Glomerular visceral epithelial cell (primary cell): ENCODE data around the gene HAUS3.
"Not testable (repeated sequence)": the region's sequence is repeated elsewhere in the genome, so short reads cannot be mapped to it uniquely, and the experiment has no call there.

Experiments used
- DNase-seq: peaks from one replicate; pipeline ENCODE4 v3.0.0-alpha.2; 2016; ENCODE audit errors: extremely low spot score

HAUS3 gene

DNA sequence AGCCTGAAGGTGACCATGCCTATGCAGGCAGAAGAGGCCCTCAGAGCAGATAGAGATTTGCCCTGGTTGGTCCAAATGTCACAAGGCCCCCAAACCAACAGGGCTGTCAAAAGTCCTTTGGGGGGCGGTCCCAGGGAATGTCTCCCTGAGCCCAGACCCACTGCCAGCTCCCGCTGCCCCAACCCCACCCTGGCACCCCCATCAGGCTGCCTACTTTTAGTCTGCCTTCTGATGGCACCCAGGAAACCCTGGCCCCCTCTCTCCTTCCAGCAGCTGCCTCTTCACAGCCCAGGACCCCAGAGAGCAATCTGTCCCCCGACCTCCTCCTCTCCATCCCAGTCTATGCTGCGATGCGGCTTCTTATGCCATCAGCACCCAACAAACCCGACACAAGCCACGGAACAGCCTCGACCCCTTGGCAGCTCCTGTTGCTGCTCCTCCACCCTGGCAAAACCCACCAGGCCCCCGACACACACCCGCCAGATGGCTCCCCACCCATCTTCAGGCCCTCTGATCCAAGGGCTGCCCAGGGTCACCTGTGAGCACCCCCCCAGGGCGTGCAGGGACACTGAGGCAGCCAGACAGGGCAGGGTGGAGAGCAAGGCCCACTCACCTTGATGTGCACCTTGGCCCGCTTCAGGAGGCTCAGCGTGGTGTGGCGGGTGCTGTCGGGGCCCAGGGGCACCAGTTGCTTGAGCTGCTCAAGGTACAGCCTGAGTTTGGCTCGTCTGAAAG lies 10.0 kb upstream of the HAUS3 start:
- DNase-seq, result no peak

- no peak for DNase-seq
Measured at GRCh38 chr4:2251073-2251794, 9.3 kb upstream of the HAUS3 start.

DNA sequence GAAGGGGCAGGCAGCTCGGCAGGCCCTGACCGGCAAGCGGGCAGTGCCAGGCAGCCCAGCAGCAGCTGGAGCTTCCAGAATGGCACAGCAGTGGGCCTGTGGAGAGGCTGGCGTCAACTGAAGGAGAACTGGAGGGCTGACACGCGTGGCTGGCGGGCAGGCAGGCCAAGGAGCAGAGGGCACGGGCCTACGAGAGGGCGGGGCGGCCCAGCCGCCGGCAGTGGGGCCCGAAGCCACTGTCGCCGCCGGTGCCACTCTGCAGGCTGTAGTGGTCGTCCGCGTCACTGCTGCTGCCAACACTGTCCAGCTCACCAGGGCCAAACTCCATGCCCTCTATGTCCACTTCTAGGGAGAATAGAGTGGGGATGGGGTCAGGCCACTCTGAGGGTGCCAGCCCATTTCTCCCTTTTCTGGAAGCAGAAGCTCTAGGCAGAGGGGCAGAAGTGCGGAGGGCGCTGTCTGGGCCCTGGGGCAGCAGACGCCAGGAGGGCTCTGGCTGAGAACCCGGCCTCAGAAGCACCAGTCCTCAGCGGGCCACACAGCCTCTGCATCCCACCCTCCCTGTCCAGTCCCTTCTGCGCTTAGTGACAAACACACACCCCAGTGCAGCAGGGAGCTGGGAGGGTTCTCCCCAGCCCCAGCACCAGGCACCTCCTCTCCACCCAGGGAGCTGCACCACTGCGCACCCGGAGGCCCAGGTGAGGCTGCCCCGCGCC lies 8.6 kb upstream of the HAUS3 start:
- no peak for DNase-seq

- DNase-seq, result no peak
Measured at GRCh38 chr4:2249526-2250356, 7.8 kb upstream of the HAUS3 start.

DNA sequence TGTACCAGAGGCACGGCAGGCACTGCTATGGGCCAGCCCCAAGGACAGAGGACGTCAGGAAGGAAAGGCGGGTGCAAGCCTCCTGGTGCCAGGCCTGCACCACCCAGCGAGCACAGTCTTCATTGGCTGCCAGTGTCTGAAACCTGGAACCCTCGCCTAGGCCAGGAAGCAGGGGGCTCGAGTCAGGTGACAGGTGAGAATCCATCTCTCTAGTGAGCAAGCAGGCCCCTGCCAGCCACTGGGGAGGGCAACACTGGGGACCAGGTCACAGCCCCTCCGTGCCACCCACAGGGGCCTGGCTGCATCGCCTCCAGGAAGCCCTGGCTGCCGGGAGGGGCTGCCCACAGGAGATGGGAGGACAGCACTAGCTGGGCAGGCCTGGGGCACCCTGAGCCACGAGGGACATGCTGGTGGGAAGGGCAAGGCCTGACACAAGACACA lies 6.9 kb upstream of the HAUS3 start:
- DNase-seq, result no peak

- no peak for DNase-seq
Measured at GRCh38 chr4:2248044-2248780, 6.3 kb upstream of the HAUS3 start.

GRCh38 chr4:2247128-2248043 lies 5.5 kb upstream of the HAUS3 start:
- DNase-seq, result no peak

DNA sequence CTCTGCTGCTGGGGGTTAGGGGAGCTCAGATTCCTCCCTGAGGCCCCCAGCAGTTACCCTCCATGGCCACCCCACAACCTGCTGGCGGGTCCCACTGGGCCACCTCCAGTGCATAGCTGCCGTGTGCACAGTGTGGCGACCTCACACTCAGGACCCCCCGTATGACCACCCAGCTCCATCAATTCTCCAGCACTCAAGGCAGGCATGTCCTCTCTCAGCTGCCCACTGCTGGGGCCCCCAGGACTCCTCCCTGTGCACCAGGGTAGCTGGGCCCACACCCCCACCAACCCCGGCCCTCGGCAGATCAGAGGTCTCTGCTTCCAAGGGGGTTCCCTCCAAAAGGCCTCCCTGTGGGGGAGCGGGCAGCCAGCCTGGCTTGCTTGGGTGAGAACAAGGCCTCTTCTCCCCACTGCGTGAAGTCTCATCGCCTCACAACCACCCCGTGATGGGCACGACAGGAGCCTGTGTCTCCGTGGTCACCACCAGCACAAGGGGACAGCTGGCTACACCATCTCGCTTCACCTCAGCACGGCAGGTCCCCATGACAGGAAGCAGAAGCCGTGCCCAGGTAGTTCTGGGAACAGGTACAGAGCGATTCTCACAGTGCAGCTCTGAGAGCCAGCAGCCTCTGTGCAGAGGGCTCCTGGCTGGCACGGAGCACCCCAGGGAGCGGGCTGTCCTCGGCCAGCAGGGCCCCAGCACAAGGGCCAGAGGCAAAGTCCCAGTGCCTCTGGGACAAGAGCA lies 4.6 kb upstream of the HAUS3 start:
- DNase-seq, result no peak

DNA sequence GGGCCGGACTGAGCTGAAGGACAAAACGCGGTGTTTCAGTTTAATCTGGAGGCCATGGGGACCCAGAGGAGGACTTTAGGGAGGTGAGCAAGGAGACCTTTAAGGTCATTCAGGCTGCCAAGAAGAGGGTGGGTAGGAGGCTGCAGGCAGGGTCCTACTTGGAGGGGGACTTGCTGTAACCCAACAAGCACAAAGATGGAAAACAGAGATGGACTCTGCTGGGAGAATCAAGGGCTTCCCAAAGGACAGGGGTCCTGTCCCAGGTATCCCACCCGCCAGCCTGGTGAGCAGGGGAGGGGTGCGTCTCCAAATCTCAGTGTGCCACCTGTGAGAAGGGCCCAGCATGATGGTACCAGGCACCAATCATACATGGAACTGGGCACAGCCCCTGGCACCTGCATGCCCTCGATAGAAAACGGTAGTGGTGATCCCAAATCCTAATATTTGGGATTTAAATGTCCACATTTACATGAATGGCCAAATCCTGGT lies 3.9 kb upstream of the HAUS3 start:
- DNase-seq, result no peak

DNA sequence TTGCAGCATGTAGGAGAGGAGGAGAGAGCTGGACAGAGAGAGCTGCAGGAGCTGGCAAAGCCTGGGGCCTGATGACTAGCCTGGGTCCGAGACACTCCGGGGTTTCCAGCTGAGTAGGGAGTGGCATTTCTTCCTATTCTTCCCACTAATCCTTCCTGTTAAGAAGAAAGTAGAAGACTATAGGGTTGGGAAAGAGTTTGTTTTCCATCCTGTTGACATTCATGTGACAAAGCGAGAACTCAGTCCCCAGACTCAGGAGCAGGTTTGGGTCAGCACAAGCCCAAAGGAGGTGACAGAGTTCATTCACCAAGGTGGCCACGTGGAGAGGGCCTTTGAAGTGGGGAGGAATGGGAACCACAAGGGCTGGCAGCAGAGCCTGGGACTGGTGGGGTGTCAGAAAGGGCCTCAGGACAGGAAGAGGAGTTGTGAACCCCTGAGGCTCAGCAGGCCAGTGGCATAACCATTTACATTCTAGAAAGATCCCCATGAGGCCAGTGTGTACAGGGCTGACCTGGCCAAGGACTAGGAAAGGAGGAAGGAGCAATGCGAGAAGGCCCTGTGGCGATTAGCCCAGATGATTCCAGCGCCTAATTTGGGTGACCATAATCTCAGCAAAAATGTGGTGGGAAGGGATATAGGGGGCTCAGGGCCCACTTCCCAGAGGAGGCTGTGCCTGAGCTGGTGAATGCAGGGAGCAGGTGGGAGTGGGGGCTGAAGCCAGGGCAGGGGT lies 3.3 kb upstream of the HAUS3 start:
- DNase-seq, result no peak

DNA sequence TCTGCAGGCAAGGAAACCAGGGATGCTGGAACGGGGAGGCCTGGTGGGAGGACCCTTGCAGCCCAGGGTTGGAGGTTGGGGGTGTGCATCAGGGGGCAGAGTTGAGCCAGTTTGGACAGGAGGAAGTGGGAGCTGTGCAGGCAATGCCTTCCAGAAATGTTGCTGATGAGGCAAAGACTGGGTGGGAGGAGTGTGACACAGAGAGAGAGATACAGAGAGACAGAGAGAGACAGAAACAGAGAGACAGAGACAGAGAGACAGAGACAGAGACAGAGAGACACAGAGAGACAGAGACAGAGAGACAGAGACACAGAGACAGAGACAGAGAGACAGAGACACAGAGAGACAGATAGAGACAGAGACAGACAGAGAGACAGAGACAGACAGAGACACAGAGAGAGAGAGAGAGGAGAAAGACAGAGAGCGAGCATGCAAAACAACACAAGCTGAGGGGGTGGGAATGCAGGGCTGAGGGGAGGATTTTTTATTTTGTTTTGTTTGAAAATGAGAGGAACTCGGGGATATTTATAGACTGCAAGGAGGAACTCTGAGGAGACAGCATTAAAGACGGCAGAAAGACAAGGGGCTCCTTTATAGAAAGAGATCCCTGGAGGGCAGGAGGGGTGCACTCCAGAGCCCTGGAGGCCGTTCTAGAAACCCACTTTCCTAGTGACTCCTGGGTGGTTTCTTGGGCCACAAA lies 1.9 kb upstream of the HAUS3 start:
- no peak for DNase-seq

DNA sequence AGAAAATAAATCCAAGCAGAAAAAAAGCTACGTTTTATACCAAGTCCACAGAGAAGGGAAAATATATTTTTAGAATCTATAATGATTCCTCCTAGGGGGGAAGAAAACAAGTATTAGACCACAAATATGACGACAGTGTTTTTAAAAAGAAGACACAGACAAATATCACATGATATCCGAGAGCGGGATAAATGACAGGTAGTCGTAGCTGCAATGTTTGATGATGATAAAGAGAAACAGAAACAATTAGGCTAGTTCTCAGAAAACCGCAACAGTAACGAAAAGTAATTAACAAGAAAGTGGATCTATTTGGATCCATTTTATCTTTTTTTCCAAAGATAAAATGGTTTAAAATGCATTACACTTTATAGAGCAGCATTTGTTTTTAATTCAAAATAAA lies 918 bp downstream of the HAUS3 start:
- no peak for DNase-seq

- no peak for DNase-seq
Measured at GRCh38 chr4:2236944-2237666, 4.8 kb downstream of the HAUS3 start.

- DNase-seq, result no peak
Measured at GRCh38 chr4:2231082-2231481, 10.8 kb downstream of the HAUS3 start.

GRCh38 chr4:2226261-2226660 lies 15.7 kb downstream of the HAUS3 start:
- no peak for DNase-seq

DNA sequence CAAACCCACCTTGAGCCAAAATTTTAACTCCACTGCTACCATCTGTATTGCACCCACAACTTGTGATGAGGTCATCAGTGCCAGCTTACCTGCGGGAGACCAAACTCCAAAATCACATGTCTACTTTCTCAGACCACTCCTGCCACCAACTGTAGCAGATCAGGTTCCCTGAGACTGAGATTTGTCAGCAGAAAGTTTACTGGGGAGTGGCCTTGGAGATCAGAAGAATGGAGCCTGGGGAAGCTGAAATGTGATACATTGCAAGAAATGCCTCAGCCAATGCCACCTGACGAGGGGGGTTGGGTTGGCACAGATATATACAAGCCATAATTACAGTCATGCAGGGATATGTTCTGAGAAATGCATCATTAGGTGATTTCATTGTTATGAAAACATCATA lies 19.1 kb downstream of the HAUS3 start:
- no peak for DNase-seq

DNA sequence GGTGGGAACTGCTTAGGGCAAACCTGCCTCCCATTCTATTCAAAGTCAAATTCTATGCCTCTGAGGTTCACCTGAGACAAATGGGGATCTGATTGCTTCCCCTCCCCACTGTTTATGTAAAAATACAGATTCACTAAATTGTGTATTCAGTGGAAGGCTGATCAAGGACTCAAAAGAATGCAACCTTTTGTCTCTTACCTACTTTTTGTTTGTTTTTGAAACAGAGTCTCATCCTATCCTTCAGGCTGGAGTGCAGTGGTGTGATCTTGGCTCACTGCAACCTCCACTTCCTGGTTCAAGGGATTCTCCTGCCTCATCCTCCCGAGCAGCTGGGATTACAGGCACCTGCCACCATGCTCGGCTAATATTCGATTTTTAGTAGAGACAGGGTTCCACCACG lies 20.5 kb downstream of the HAUS3 start:
- not testable (repeated sequence) for DNase-seq
